ENCODE results near the gene GALNT1. TPM values are rescaled to one million over a fixed set of nuclear protein-coding genes. Genes with fewer than 3 reads are reported as not detected.

The GALNT1 gene
- total RNA-seq, 1 donor from 2014 or later: 57.2 TPM

DNA sequence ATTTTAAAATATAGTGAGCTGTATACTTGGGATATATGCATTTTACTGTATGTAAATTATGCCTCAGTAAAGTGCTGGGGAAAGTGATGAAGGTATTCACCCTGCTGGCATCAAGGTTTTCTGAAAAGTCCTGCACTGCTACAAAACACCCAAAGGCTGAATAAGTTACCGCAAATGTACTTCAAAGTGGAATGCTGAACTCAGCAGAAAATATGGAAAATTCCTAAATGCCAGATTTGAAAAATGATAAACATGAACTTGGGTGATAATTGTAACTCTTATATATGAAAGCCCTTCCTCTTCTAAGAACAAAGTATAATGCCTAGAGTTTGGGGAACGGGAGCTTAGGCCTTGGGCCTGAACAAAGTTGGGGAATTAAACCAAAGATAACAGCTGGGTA lies 133.0 kb downstream of the GALNT1 start:
- H3K27me3 ChIP-seq (ENCODE audit: low read depth): no peaks in the 10 kb centered on the region
- intact Hi-C loops (cut with DNase I): no loop called here
- H3K4me1 ChIP-seq: no peaks in the 10 kb centered on the region
- peaks cover 7% of the 10 kb centered on the region for H3K9me3 ChIP-seq
- TF ChIP-seq, protein P1, sequence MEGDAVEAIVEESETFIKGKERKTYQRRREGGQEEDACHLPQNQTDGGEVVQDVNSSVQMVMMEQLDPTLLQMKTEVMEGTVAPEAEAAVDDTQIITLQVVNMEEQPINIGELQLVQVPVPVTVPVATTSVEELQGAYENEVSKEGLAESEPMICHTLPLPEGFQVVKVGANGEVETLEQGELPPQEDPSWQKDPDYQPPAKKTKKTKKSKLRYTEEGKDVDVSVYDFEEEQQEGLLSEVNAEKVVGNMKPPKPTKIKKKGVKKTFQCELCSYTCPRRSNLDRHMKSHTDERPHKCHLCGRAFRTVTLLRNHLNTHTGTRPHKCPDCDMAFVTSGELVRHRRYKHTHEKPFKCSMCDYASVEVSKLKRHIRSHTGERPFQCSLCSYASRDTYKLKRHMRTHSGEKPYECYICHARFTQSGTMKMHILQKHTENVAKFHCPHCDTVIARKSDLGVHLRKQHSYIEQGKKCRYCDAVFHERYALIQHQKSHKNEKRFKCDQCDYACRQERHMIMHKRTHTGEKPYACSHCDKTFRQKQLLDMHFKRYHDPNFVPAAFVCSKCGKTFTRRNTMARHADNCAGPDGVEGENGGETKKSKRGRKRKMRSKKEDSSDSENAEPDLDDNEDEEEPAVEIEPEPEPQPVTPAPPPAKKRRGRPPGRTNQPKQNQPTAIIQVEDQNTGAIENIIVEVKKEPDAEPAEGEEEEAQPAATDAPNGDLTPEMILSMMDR (IDR thresholded peaks at IDR 0.05): no peak
- DNase-seq (no peak), ATAC-seq (no peak)
- H3K36me3 ChIP-seq: peaks cover 6% of the 10 kb centered on the region
- no peak overlapping the region for H3K4me3 ChIP-seq
- no peak overlapping the region for H3K27ac ChIP-seq

DNA sequence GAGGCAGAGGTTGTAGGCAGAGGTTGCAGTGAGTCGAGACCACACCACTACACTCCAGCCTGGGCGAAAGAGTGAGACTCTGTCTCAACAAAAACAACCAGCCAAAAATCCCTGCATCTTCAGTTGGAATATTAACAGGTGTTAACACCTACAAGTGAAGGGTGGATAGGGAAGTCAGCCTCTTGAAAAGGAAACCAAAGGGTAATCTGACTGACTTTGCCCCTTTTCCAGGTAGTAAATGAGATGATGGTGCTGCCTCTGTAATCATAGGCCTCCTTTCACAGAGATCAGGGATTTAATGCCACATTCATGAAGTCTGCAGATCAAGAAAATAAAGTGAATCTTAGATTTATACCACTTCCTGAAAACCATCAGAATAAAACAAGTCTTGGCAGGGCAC lies 133.6 kb downstream of the GALNT1 start:
- no peak for DNase-seq
- Histone ChIP-seq H3K9me3 (peaks cover 7% of the 10 kb centered on the region), H3K4me1 (no peaks in the 10 kb centered on the region), H3K27me3 (ENCODE audit: low read depth) (no peaks in the 10 kb centered on the region), H3K4me3 (no peak overlapping the region), H3K36me3 (peaks cover under 1% of the 10 kb centered on the region), H3K27ac (no peak overlapping the region)
- TF ChIP-seq, protein P1 (IDR thresholded peaks at IDR 0.05): no peak
- intact Hi-C loops (cut with DNase I): no loop called here
- ATAC-seq: no peak

DNA sequence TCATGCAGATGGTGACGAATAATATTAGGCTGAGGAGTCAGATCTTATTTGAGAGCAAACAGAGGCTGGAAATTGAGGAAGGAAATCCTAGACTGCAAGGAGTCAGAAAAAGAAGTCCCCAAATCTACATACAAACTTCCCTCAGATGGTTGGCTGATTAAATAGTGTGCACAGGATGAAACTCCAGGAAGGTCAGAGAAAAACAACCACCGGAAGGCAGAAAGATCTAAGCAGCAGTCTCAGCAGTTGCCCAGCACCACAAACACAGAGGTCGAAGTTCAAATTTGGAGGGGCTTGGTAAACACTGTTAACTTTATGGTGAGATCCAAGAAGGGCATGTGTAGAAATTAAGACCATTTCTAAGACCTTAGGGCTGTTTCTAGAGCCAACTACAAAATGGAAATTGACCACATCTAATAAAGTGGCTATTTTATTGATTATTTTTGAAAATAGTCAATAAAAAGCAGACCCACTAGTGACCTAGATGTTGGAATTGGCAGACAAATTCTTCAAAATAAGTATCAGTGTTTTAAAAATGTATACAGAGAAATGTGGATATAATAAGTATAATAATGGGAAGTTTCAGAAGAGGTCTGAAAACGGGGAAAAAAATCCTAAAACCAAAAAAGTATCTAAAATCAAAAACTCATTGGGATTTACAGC lies 134.8 kb downstream of the GALNT1 start:
- Histone ChIP-seq H3K4me1 (no peaks in the 10 kb centered on the region), H3K27ac (no peak overlapping the region), H3K9me3 (peaks cover 7% of the 10 kb centered on the region), H3K4me3 (no peak overlapping the region), H3K36me3 (no peaks in the 10 kb centered on the region), H3K27me3 (ENCODE audit: low read depth) (no peaks in the 10 kb centered on the region)
- TF ChIP-seq, protein P1 (IDR thresholded peaks at IDR 0.05): no peak
- intact Hi-C loops (cut with DNase I): no loop called here
- DNase-seq: no peak
- no peak for ATAC-seq

DNA sequence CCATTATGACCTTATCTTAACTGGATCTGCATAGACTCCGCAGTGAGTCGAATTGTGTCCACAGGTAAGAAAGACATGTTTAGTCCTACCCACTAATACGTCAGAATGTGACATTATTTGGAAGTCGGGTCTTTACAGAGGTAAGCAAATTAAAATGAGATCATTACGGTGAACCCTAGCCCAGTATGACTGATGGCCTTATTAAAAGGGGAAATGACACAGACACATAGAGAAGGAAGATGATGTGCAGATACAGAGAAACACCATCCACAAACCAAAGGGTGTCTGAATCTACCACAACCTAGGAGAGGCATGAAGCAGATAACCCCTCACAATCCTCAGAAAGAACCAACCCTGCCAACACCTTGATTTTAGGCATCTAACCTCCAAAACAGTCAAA lies 135.6 kb downstream of the GALNT1 start:
- Histone ChIP-seq H3K27ac (no peak overlapping the region), H3K9me3 (peaks cover 7% of the 10 kb centered on the region), H3K4me1 (no peaks in the 10 kb centered on the region), H3K27me3 (ENCODE audit: low read depth) (no peaks in the 10 kb centered on the region), H3K4me3 (no peak overlapping the region), H3K36me3 (no peaks in the 10 kb centered on the region)
- DNase-seq: no peak
- TF ChIP-seq, protein P1 (IDR thresholded peaks at IDR 0.05): no peak
- intact Hi-C loops (cut with DNase I): no loop called here
- ATAC-seq: no peak

DNA sequence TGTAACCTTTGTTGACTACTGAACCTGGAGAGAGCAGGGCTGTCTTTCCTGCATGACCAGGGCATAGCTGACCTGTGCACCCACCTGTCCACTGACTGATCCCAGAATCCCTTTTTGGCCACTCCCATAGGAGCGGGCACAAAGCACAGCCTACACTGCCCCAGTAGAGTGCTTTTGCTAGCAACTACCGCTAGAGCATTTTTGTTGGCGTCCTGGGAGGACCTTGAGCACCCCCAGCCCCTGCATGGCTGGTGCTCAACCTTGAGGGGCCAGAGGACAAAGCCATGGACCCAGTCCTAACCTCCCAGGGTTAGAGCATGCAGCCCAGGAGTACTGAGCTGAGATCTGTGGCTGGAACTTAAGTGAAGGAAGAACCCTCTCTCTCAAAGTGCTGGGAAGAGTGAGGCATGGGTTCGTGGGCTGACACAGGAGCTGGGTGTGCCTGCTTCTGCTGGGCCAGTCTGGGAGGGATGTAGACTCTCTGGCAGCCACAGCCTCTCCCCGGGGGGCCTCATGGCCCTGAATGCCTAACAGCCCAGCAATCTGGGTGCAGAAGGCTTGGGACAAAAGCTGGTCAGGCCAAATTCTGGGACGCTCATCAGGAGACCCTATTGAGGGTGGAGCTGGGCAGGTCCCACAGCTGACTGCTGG lies 140.0 kb downstream of the GALNT1 start:
- Histone ChIP-seq H3K4me1 (no peaks in the 10 kb centered on the region), H3K9me3 (peaks cover 7% of the 10 kb centered on the region), H3K4me3 (no peak overlapping the region), H3K27ac (no peak overlapping the region), H3K36me3 (no peaks in the 10 kb centered on the region), H3K27me3 (ENCODE audit: low read depth) (no peaks in the 10 kb centered on the region)
- intact Hi-C loops (cut with DNase I): no loop called here
- DNase-seq: no peak
- TF ChIP-seq, protein P1 (IDR thresholded peaks at IDR 0.05): no peak
- ATAC-seq: no peak
